HCT116 (cell line): Measurements from ENCODE around the gene GFER. TPM values are rescaled to one million over a fixed set of nuclear protein-coding genes. Genes with fewer than 3 reads are reported as not detected.

Experiments
- ATAC-seq: fragments of 200-7000 bp; cut with Tn5 transposase; 2 replicates; pipeline ENCODE4 v1.9.1; 2020; ENCODE audit warnings: mild to moderate bottlenecking, moderate library complexity
- BruUV-seq: library from RNA; stranded (reverse); fragments of 400-500 nt; replicated peaks from 2 replicates; lab custom pipeline; 2021; lab: Mats Ljungman, UMichigan
- CTCF ChIA-PET: fragments of 300-600 bp; sonication (Branson Sonifier 250); formaldehyde crosslinking; loops from one replicate; lab custom pipeline; 2021; ENCODE audit warnings: antibody characterized with exemption; lab: Charles Lee
- POLR2A ChIA-PET: fragments of 300-600, 350-600 bp; sonication (Branson Sonifier 250); formaldehyde crosslinking; loops from one replicate; lab custom pipeline; 2021; ENCODE audit warnings: antibody characterized with exemption; lab: Charles Lee
- RAD21 ChIA-PET, 2 experiments: fragments of 300-600 bp; sonication (Branson Sonifier 250); formaldehyde crosslinking; loops; one replicate each; lab custom pipeline; 2023; ENCODE audit warnings: low total read pairs in 2 of 2; ENCODE audit not compliant: uncharacterized antibody in 2 of 2, unreplicated experiment in 2 of 2, low non-redundant PET in 1 of 2; lab: Charles Lee
- DNase-seq: peaks from one replicate; pipeline ENCODE4 v3.0.0-alpha.2; 2010; ENCODE audit warnings: low read depth, low spot score
- H2AFZ ChIP-seq: fragments of 200-600 bp; shearing (Covaris generic), sonication (generic); 2 replicates; pipeline ENCODE4 v1.6.1; 2017; ENCODE audit warnings: low read depth, mixed run types, mixed read lengths, antibody characterized with exemption, low read length; ENCODE audit not compliant: poor library complexity, severe bottlenecking
- H3K27ac ChIP-seq: 2 replicates; pipeline ENCODE4 v1.5.1; 2012; ENCODE audit warnings: low read depth, low read length
- H3K27me3 ChIP-seq: fragments of 200-600 bp; sonication (generic); 2 replicates; pipeline ENCODE4 v1.6.1; 2016; ENCODE audit warnings: mixed run types, low read length, mixed read lengths; ENCODE audit not compliant: insufficient read depth
- H3K36me3 ChIP-seq, 2 experiments: fragments of 200-500 bp in 1 of 2; fragments of 200-600 bp in 1 of 2; sonication (Bioruptor generic) in 1 of 2; sonication (generic) in 1 of 2; 2 replicates each; pipeline versions ENCODE4 v1.5.1 to v1.6.1; 2014 to 2016; ENCODE audit warnings: low read length in 2 of 2, inconsistent platforms in 1 of 2, mixed read lengths in 1 of 2, mixed run types in 1 of 2; ENCODE audit not compliant: insufficient read depth in 2 of 2, control insufficient read depth in 1 of 2
- H3K4me1 ChIP-seq, 2 experiments: fragments of 200-600 bp in 1 of 2; sonication (generic) in 1 of 2; 2 replicates each; pipeline versions ENCODE4 v1.5.1 to v1.6.1; 2012 to 2017; ENCODE audit warnings: low read length in 2 of 2, inconsistent platforms in 1 of 2, mild to moderate bottlenecking in 1 of 2, mixed read lengths in 1 of 2, mixed run types in 1 of 2, moderate library complexity in 1 of 2; ENCODE audit not compliant: insufficient read depth in 2 of 2, control insufficient read depth in 1 of 2
- H3K4me2 ChIP-seq: fragments of 200-600 bp; sonication (generic); 2 replicates; pipeline ENCODE4 v1.6.1; 2017; ENCODE audit warnings: mixed run types, low read length, mixed read lengths
- H3K4me3 ChIP-seq, 2 experiments: fragments of 200-600 bp in 1 of 2; sonication (generic) in 1 of 2; replicated peaks in 1 of 2; 2 replicates each; pipeline ENCODE4 v1.5.1; 2011 to 2016; ENCODE audit warnings: low read length in 2 of 2, control low read depth in 1 of 2, low read depth in 1 of 2, mild to moderate bottlenecking in 1 of 2, mixed read lengths in 1 of 2, mixed run types in 1 of 2
- H3K79me2 ChIP-seq: fragments of 200-600 bp; sonication (generic); 2 replicates; pipeline ENCODE4 v1.6.1; 2017; ENCODE audit warnings: mild to moderate bottlenecking, mixed run types, low read length, moderate library complexity, mixed read lengths; ENCODE audit not compliant: insufficient read depth
- H3K9ac ChIP-seq: fragments of 200-600 bp; sonication (generic); 2 replicates; pipeline ENCODE4 v1.6.1; 2016; ENCODE audit warnings: low read length, mixed read lengths
- H3K9me2 ChIP-seq: fragments of 200-600 bp; sonication (generic), shearing (Covaris generic); 2 replicates; pipeline ENCODE4 v1.6.1; 2017; ENCODE audit warnings: mixed run types, mild to moderate bottlenecking, moderate library complexity; ENCODE audit not compliant: insufficient read depth
- H3K9me3 ChIP-seq, 2 experiments: fragments of 200-500 bp in 1 of 2; fragments of 200-600 bp in 1 of 2; sonication (Bioruptor generic) in 1 of 2; sonication (generic) in 1 of 2; 2 replicates each; pipeline ENCODE4 v1.6.1; 2014 to 2017; ENCODE audit warnings: low read length in 2 of 2, mixed read lengths in 2 of 2, inconsistent platforms in 1 of 2, low read depth in 1 of 2, mild to moderate bottlenecking in 1 of 2, mixed run types in 1 of 2, moderate library complexity in 1 of 2; ENCODE audit not compliant: control insufficient read depth in 1 of 2, insufficient read depth in 1 of 2
- H4K20me1 ChIP-seq: fragments of 200-600 bp; sonication (generic), shearing (Covaris generic); 2 replicates; pipeline ENCODE4 v1.6.1; 2017; ENCODE audit warnings: mixed run types, mild to moderate bottlenecking, moderate library complexity; ENCODE audit not compliant: insufficient read depth
- CBX3 ChIP-seq: IDR thresholded peaks from 2 replicates; pipeline ENCODE4 v1.6.1; 2012; ENCODE audit warnings: low read depth
- EGR1 ChIP-seq: IDR thresholded peaks from 2 replicates; pipeline ENCODE4 v1.6.1; 2012; ENCODE audit warnings: low read depth
- EZH2phosphoT487 ChIP-seq: fragments of 200-600 bp; IDR thresholded peaks from 2 replicates; pipeline ENCODE4 v1.6.1; 2018; ENCODE audit warnings: antibody characterized with exemption, borderline replicate concordance
- POLR2A ChIP-seq: IDR thresholded peaks from 2 replicates; pipeline ENCODE4 v1.7.0; 2011; ENCODE audit warnings: borderline replicate concordance; ENCODE audit not compliant: insufficient read depth, insufficient read length; ENCODE audit errors: extremely low read depth
- POLR2AphosphoS5 ChIP-seq: IDR thresholded peaks from 2 replicates; pipeline ENCODE4 v1.6.1; 2011; ENCODE audit warnings: mild to moderate bottlenecking, low read depth, low read length, moderate library complexity
- SIN3A ChIP-seq: IDR thresholded peaks from 2 replicates; pipeline ENCODE4 v1.6.1; 2012; ENCODE audit warnings: low read depth
- SP1 ChIP-seq: IDR thresholded peaks from 2 replicates; pipeline ENCODE4 v1.6.1; 2012; ENCODE audit warnings: low read depth
- TCF7L2 ChIP-seq: IDR thresholded peaks from 2 replicates; pipeline ENCODE4 v1.7.0; 2011; ENCODE audit warnings: borderline replicate concordance, inconsistent platforms; ENCODE audit not compliant: insufficient read depth, insufficient read length; ENCODE audit errors: extremely low read depth
- YY1 ChIP-seq: IDR thresholded peaks from 2 replicates; pipeline ENCODE4 v1.6.1; 2011; ENCODE audit warnings: low read length, low read depth, moderate library complexity, mild to moderate bottlenecking; ENCODE audit not compliant: insufficient replicate concordance; ENCODE audit errors: extremely low read depth
- ZFX ChIP-seq: fragments of 450-650 bp; IDR thresholded peaks from 2 replicates; pipeline ENCODE4 v1.6.1; 2017
- ZNF274 ChIP-seq: fragments of 200-500 bp; sonication (Bioruptor generic); IDR thresholded peaks from 2 replicates; pipeline ENCODE4 v1.6.1; 2014; ENCODE audit warnings: mild to moderate bottlenecking, low read depth, low read length, inconsistent platforms
- intact Hi-C: fragments of 100-400 bp; cut with micrococcal nuclease; formaldehyde crosslinking; loops from 2 replicates; pipeline ENCODE4 v1.10.0; 2022
- total RNA-seq: library from RNA; stranded (reverse); gene quantifications from one replicate; pipeline ENCODE4 v1.2.1, GENCODE V29; 2021; ENCODE audit not compliant: unreplicated experiment
- TF ChIP-seq, protein P1 (sequence below): IDR thresholded peaks from 2 replicates; pipeline ENCODE4 v1.6.1; 2012; ENCODE audit warnings: low read depth
- TF ChIP-seq, protein P2 (sequence below): IDR thresholded peaks from 2 replicates; pipeline ENCODE4 v1.6.1; 2012
- TF ChIP-seq, protein P3 (sequence below): IDR thresholded peaks from 2 replicates; pipeline ENCODE4 v1.6.1; 2011; ENCODE audit warnings: mild to moderate bottlenecking, low read length, moderate library complexity; ENCODE audit not compliant: insufficient replicate concordance; ENCODE audit errors: extremely low read depth

GFER gene
- total RNA-seq, 1 experiment from 2014 or later = 47.3 TPM

DNA sequence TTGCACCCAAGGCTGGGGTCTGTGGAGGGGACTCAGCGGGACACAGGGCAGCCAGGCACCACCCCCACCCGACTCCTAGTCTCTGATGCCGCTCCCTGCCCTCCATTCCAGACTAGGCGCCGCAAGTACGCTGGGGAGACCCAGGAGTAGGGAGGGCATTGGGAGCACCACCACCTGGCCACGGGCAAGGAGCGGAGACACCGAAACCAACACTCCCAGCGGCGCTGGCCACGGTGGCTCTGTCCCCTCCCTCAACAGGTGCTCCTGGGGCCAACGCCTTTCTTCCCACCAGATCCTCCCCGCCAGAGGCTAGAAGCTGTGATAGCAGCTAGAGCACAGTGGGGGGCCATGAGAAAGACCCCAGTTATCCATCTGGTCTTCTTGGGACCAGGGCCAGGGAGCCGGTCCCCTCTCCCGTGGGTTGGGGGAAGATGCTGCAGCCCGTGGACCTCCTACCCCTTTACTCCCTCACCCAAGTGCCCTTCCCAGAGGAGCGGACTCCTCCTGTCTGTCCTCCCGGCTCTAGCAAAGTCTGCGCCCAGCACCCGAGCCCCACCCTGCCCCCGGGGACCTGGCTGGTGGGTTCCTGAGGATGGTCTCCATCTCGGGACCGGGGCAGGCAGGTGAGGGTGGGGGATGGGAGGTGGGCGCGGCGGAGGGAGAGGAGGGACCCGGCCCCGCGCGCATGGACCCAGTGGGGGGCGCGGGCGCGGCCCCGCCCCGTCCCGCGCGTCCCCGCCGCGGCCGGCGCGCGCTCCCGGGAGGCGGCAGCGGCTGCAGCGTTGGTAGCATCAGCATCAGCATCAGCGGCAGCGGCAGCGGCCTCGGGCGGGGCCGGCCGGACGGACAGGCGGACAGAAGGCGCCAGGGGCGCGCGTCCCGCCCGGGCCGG, 5.5 kb downstream of the GFER start, which contains the start of gene SYNGR3:
Gene SYNGR3 (plus strand): TSS at position 762 of the 892 bp plus-strand sequence. CDS start 133 bp downstream, outside the sequence.
- peaks cover 20 to 45% of the 10 kb centered on the region in 2 experiments for H3K4me1 ChIP-seq
- H3K4me3 ChIP-seq = peak within 1 kb of the TSS; percentile 53 to 60
- H3K9me3 ChIP-seq = no peaks in the 10 kb centered on the region
- no peaks in the 10 kb centered on the region for H4K20me1 ChIP-seq
- RAD21 ChIA-PET = no interaction called here
- no peaks in the 10 kb centered on the region for H3K9me2 ChIP-seq
- peaks cover 17% of the 10 kb centered on the region for H3K79me2 ChIP-seq
- TF ChIP-seq ZNF274 (no peak), POLR2A (no peak), SP1 (no peak), EZH2phosphoT487 (no peak), ZFX (no peak), YY1 (no peak), EGR1 (no peak), CBX3 (no peak), TCF7L2 (no peak), POLR2AphosphoS5 (no peak), SIN3A (no peak)
- TF ChIP-seq, protein P1, sequence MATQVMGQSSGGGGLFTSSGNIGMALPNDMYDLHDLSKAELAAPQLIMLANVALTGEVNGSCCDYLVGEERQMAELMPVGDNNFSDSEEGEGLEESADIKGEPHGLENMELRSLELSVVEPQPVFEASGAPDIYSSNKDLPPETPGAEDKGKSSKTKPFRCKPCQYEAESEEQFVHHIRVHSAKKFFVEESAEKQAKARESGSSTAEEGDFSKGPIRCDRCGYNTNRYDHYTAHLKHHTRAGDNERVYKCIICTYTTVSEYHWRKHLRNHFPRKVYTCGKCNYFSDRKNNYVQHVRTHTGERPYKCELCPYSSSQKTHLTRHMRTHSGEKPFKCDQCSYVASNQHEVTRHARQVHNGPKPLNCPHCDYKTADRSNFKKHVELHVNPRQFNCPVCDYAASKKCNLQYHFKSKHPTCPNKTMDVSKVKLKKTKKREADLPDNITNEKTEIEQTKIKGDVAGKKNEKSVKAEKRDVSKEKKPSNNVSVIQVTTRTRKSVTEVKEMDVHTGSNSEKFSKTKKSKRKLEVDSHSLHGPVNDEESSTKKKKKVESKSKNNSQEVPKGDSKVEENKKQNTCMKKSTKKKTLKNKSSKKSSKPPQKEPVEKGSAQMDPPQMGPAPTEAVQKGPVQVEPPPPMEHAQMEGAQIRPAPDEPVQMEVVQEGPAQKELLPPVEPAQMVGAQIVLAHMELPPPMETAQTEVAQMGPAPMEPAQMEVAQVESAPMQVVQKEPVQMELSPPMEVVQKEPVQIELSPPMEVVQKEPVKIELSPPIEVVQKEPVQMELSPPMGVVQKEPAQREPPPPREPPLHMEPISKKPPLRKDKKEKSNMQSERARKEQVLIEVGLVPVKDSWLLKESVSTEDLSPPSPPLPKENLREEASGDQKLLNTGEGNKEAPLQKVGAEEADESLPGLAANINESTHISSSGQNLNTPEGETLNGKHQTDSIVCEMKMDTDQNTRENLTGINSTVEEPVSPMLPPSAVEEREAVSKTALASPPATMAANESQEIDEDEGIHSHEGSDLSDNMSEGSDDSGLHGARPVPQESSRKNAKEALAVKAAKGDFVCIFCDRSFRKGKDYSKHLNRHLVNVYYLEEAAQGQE = no peak
- TF ChIP-seq, protein P2, sequence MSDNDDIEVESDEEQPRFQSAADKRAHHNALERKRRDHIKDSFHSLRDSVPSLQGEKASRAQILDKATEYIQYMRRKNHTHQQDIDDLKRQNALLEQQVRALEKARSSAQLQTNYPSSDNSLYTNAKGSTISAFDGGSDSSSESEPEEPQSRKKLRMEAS = no peak
- TF ChIP-seq, protein P3, sequence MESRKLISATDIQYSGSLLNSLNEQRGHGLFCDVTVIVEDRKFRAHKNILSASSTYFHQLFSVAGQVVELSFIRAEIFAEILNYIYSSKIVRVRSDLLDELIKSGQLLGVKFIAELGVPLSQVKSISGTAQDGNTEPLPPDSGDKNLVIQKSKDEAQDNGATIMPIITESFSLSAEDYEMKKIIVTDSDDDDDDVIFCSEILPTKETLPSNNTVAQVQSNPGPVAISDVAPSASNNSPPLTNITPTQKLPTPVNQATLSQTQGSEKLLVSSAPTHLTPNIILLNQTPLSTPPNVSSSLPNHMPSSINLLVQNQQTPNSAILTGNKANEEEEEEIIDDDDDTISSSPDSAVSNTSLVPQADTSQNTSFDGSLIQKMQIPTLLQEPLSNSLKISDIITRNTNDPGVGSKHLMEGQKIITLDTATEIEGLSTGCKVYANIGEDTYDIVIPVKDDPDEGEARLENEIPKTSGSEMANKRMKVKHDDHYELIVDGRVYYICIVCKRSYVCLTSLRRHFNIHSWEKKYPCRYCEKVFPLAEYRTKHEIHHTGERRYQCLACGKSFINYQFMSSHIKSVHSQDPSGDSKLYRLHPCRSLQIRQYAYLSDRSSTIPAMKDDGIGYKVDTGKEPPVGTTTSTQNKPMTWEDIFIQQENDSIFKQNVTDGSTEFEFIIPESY = no peak
- TF ChIP-seq, all 23 proteins: peak for 0
- ATAC-seq = peak; percentile 49
- Histone ChIP-seq H3K9ac (peak within 1 kb of the TSS; percentile 57), H3K4me2 (peak within 1 kb of the TSS; percentile 67), H3K36me3 (peaks cover 6 to 14% of the 10 kb centered on the region in 2 experiments; a peak in 2 of 4 replicates), H3K27me3 (no peaks in the 10 kb centered on the region), H3K27ac (peak within 1 kb of the TSS; percentile 65), H2AFZ (no peak within 1 kb of the TSS)
- POLR2A ChIA-PET = no interaction called here
- CTCF ChIA-PET = interaction anchor here (0.6 kb wide), 1 partner anchor 25 kb away, joined by 3 read pairs; no protein-coding TSS in a partner anchor
- intact Hi-C loops = no loop called here
- no TSS peak for BruUV-seq
- DNase-seq = no peak
